Stimulated activated CD8-positive, alpha-beta memory T cell treated with anti-CD3 and anti-CD28 coated beads, Interleukin-15, amount 100 ng/mL, for 4 hours (primary cell): ENCODE measurements around the gene ARL2.
A peak's percentile ranks its signal among the peaks of the same experiment; 100 is the strongest.
"Not testable (repeated sequence)": the region's sequence is repeated elsewhere in the genome, so short reads cannot be mapped to it uniquely, and the experiment has no call there.

Experiments used
- DNase-seq, 2 donors: peaks; one replicate each; pipeline ENCODE4 v3.0.0-alpha.2; 2020; ENCODE audit warnings: low read depth in 2 of 2

ARL2 gene

DNA sequence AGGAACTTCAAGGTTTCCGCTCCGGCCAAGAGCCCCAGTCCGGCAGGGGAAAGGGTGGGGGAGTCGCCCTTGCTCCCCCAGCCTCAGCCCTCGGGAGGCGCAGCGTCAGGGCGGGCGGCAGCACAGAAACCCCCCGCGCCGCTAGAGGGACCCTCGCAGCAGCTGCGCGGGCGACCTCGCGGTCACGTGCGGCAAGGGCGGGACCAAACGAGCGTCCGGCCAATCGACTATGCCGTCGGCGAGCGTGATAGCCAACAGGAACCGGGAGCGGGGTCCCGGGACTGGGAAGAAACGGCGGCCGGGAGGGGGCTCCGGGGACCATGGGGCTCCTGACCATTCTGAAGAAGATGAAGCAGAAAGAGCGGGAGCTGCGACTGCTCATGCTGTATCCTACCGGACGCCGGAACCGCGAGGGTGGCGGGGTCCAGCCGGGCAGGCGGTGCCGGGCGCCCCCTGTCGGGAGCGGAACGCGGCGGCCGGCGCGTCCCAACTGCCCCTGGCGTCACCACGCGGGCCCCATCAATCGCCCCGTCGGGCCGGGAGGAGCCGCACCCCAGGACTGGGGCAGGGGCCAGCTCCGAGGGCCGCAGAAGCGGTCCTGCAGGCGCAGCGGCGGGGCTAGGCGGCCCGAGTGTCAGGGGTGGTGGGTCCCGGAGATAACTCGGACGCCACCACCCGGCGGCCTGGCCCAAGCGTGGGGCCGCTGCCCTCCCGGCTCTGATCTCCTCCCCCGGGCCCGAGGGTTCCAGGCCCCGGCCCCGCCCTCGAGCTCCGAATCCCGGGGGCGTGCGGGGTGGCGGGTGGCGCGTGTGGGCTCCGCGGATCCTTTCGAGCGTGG lies at the start of gene ARL2:
Gene ARL2, plus strand, starts transcription at position 273 of the 838 bp plus-strand sequence. Its CDS starts 48 bp downstream, at position 321.
- DNase-seq, result peak; percentile 74 to 81

GRCh38 chr11:64967375-64967774 lies 46.6 kb upstream of the ARL2 start:
- no peak for DNase-seq

DNA sequence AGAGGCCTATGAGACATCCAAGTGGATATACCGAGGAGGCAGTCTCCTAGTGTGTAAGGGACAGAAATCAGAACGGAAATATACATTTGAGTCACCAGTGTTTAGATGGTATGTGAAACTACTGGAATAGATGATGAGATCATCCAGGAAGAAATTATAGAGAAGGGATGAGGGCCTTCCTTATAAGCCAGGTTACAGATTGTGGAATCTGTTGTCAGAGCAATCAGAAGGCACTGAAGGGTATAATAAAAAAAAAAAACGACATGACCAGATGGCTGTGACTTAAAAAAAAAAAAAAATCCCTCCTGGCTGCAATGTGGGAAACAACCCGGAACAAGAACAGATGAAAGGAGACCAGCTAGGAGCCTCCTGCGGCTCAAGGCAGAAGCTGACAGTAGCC lies 44.8 kb upstream of the ARL2 start:
- no peak for DNase-seq

DNA sequence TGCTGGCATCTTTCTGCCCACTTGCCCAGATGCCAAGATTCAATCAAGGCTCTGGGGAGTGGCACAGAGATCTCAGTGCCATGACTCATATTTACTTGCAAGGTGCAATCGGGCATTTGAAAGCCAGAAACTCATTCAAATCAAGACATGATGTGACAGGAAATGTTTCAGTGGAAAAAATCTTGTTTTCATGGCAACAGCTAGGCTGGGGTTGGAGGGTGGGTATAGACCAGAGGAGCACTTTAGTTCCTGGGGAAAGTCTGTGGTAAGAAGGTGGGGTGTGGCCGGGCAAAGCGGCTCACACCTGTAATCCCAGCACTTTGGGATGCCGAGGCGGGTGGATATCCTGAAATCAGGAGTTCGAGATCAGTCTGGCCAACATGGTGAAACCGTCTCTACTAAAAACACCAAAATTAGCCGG lies 43.2 kb upstream of the ARL2 start:
- no peak for DNase-seq

- peak; percentile 69 to 71 for DNase-seq
Measured at GRCh38 chr11:64971421-64972233, 42.3 kb upstream of the ARL2 start, which contains the start of gene MAJIN. TSS of gene MAJIN (minus strand) at chr11:64972108. CDS start at chr11:64959405, 12,703 bp downstream.

GRCh38 chr11:64974124-64974523 lies 39.8 kb upstream of the ARL2 start:
- DNase-seq, result no peak

DNA sequence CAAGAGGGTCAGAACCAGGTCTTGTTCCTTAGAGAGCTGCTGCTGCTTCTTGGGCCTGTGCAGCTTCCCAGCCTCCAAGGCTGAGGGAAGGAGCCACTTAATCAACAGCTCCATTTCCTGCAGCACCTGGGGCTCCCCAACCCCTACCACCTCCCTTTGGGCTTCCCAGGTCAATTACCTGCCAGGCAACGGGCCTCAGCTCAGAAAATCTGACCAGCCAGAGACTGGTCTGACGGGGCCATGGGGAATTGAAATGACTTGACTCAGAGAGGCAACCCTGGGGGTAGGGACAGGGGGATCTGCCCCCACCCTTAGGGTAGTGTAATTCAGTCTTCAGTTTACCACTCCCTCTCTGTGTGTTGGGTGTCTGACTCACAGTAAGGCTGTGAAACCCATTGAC lies 37.3 kb upstream of the ARL2 start:
- no peak for DNase-seq

DNA sequence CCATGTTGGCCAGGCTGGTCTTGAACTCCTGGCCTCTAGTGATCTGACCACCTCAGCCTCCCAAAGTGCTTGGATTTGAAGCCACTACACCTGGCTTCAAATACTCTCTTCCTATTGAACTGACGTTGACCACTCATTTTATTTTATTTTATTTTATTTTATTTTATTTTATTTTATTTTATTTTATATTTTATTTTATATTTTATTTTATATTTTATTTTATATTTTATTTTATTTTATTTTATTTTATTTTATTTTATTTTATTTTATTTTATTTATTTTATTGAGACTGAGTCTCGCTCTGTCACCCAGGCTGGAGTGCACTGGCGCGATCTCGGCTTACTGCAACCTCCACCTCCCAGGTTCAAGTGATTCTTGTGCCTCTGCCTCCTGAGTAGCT lies 30.6 kb upstream of the ARL2 start:
- DNase-seq, result not testable (repeated sequence)

- no peak for DNase-seq
Measured at GRCh38 chr11:64987998-64988854, 25.7 kb upstream of the ARL2 start.

DNA sequence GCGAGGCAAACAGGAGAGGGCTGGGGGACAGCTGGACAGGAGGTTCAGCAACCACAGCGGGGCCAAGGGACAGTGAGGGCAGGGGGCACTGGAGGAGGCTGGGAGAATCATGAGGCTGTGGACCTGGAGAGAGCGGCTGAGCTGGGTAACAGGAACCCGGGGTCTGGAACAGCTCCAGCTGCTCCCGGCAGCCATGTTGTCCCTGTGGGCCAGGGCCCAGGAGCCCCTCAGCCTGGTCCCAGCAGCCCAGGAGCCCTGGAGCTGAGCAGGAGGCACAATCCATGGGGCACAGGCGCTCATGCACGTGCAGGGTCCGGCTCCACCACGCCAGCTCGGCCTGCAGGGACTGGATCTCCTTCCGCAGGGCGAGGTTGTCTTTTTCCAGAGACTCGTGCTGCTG lies 24.5 kb upstream of the ARL2 start:
- DNase-seq, result no peak

GRCh38 chr11:64990222-64990923 lies 23.6 kb upstream of the ARL2 start:
- DNase-seq, result no peak

- no peak for DNase-seq
Measured at GRCh38 chr11:64994318-64994717, 19.6 kb upstream of the ARL2 start.

- DNase-seq, result no peak
Measured at GRCh38 chr11:64996327-64996709, 17.6 kb upstream of the ARL2 start.

- DNase-seq, result no peak
Measured at GRCh38 chr11:64996710-64997380, 17.1 kb upstream of the ARL2 start, which contains the start of gene BATF2. TSS of gene BATF2 (minus strand) at chr11:64996971. CDS start at chr11:64996914, 57 bp downstream.

- no peak for DNase-seq
Measured at GRCh38 chr11:64998141-64998540, 15.8 kb upstream of the ARL2 start.

- DNase-seq, result no peak
Measured at GRCh38 chr11:64998690-64999431, 15.1 kb upstream of the ARL2 start.

- DNase-seq, result no peak
Measured at GRCh38 chr11:64999478-64999877, 14.5 kb upstream of the ARL2 start.

- DNase-seq, result no peak
Measured at GRCh38 chr11:65002706-65003105, 11.3 kb upstream of the ARL2 start.

DNA sequence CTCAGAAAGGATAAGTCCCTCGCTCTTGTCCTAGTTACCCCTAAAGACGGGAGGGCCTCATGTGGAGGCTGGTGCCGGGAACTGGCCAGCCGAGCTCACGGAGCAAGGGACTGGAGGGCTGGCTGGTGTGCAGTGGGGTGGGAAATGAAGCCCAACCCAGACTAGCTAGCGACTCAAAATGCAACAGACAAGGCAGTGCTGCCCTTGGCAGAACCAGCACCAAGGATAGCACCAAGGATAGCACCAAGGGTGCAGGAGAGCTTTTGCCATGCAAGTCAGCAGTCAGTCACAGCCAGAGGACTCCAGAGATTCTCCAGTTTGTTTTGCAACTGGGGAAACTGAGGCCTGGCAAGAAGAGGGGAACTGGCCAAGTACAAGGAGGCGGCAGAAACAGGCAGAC lies 10.7 kb upstream of the ARL2 start:
- DNase-seq, result no peak

DNA sequence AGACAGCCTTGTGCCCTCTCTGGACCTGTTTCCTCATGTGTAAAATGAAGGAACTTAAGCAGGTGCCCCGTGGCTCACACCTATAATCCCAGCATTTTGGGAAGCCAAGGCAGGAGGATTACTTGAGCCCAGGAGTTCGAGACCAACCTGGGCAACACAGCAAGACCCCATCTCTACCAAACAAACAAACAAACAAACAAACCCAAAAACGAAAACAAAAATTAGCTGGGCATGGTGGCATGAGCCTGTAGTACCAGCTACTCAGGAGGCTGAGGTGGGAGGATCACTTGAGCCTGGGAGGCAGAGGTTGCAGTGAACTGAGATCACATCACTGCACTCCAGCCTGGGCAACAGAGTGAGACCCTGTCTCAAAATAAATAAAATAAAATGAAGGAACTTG lies 10.0 kb upstream of the ARL2 start:
- not testable (repeated sequence) for DNase-seq
